SU-DHL-6 (cell line): Measurements from ENCODE around the gene TMIE.

Source experiments
- EZH2phosphoT487 ChIP-seq: fragments of 200-600 bp; sonication (generic), shearing (Covaris generic); conservative IDR thresholded peaks from 2 replicates; pipeline ENCODE4 v1.6.1; 2018; ENCODE audit warnings: mild to moderate bottlenecking, antibody characterized with exemption, low read length, moderate library complexity, mixed read lengths
- TF ChIP-seq, protein P1 (sequence below): fragments of 200-600 bp; sonication (generic); IDR thresholded peaks from one replicate; pipeline ENCODE4 v1.5.1; 2017; ENCODE audit warnings: antibody characterized with exemption, mild to moderate bottlenecking, low read length, moderate library complexity; ENCODE audit not compliant: insufficient read depth, poor library complexity, severe bottlenecking

DNA sequence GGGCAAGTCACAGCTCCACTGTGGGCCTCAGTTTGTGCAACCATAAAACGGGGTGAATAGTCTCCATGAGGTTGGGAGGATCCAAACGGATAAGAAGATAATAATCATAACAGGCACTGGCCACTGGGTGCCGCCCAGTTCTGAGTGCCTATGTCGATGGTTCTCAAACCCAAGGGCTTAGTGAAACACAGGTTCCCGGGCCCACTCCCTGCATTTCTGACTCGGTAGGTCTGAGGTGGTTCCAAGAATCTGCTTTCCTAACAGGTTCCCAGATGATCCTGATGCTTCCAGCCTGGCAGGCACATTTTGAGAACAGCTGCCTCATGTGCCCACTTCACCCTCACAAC, 28.9 kb upstream of the TMIE start:
- TF ChIP-seq EZH2phosphoT487, result no peak
- TF ChIP-seq, protein P1, sequence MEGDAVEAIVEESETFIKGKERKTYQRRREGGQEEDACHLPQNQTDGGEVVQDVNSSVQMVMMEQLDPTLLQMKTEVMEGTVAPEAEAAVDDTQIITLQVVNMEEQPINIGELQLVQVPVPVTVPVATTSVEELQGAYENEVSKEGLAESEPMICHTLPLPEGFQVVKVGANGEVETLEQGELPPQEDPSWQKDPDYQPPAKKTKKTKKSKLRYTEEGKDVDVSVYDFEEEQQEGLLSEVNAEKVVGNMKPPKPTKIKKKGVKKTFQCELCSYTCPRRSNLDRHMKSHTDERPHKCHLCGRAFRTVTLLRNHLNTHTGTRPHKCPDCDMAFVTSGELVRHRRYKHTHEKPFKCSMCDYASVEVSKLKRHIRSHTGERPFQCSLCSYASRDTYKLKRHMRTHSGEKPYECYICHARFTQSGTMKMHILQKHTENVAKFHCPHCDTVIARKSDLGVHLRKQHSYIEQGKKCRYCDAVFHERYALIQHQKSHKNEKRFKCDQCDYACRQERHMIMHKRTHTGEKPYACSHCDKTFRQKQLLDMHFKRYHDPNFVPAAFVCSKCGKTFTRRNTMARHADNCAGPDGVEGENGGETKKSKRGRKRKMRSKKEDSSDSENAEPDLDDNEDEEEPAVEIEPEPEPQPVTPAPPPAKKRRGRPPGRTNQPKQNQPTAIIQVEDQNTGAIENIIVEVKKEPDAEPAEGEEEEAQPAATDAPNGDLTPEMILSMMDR, result no peak
